HG03442 (cell line): ENCODE data around the gene KRT33A.
"Not testable (repeated sequence)": the region's sequence is repeated elsewhere in the genome, so short reads cannot be mapped to it uniquely, and the experiment has no call there.

Source experiments
- ATAC-seq: cut with Tn5 transposase; IDR thresholded peaks from one replicate; pipeline ENCODE4 v1.9.1; 2021; ENCODE audit warnings: mild to moderate bottlenecking, moderate library complexity; ENCODE audit not compliant: unreplicated experiment

The KRT33A gene

GRCh38 chr17:41366070-41366469 lies 15.4 kb upstream of the KRT33A start:
- no peak for ATAC-seq

- ATAC-seq, result no peak
Measured at GRCh38 chr17:41363881-41364280, 13.3 kb upstream of the KRT33A start.

GRCh38 chr17:41360296-41360995 lies 9.8 kb upstream of the KRT33A start:
- ATAC-seq, result no peak

GRCh38 chr17:41354536-41354935 lies 3.9 kb upstream of the KRT33A start:
- ATAC-seq, result no peak

- no peak for ATAC-seq
Measured at GRCh38 chr17:41352597-41353366, 2.2 kb upstream of the KRT33A start.

- no peak for ATAC-seq
Measured at GRCh38 chr17:41351177-41351576, 549 bp upstream of the KRT33A start.

GRCh38 chr17:41347869-41348760 lies 2.5 kb downstream of the KRT33A start:
- ATAC-seq, result no peak

- ATAC-seq, result not testable (repeated sequence)
Measured at GRCh38 chr17:41346421-41346820, 4.2 kb downstream of the KRT33A start.

- ATAC-seq, result no peak
Measured at GRCh38 chr17:41345992-41346391, 4.6 kb downstream of the KRT33A start.

GRCh38 chr17:41343029-41343428 lies 7.6 kb downstream of the KRT33A start:
- no peak for ATAC-seq

GRCh38 chr17:41340934-41341861 lies 9.4 kb downstream of the KRT33A start:
- ATAC-seq, result no peak

- ATAC-seq, result no peak
Measured at GRCh38 chr17:41340494-41340893, 10.1 kb downstream of the KRT33A start.

- no peak for ATAC-seq
Measured at GRCh38 chr17:41339571-41340172, 11.0 kb downstream of the KRT33A start.

- ATAC-seq, result no peak
Measured at GRCh38 chr17:41338961-41339485, 11.6 kb downstream of the KRT33A start.

GRCh38 chr17:41335747-41336146 lies 14.9 kb downstream of the KRT33A start:
- ATAC-seq, result no peak

GRCh38 chr17:41334385-41335305 lies 16.0 kb downstream of the KRT33A start:
- ATAC-seq, result no peak

- no peak for ATAC-seq
Measured at GRCh38 chr17:41333836-41334235, 16.8 kb downstream of the KRT33A start.

- no peak for ATAC-seq
Measured at GRCh38 chr17:41333098-41333497, 17.5 kb downstream of the KRT33A start.

GRCh38 chr17:41332239-41332638 lies 18.4 kb downstream of the KRT33A start:
- no peak for ATAC-seq
